Sigmoid colon (tissue), 4 donors: Measurements from ENCODE around the gene MRTFA.

ENCODE experiments used
- CTCF ChIP-seq, 4 experiments: fragments of 450-650 bp in 3 of 4; fragments of 200-600 bp in 1 of 4; IDR thresholded peaks; one replicate each; pipeline ENCODE4 v1.5.1; 2016 to 2019; ENCODE audit warnings: antibody characterized with exemption in 4 of 4, mild to moderate bottlenecking in 3 of 4, moderate library complexity in 2 of 4
- EP300 ChIP-seq, 4 donors: sonication (generic); formaldehyde crosslinking; IDR thresholded peaks; one replicate each; pipeline ENCODE4 v1.6.1; 2017; ENCODE audit warnings: antibody characterized with exemption in 4 of 4
- POLR2A ChIP-seq, 2 donors: fragments of 450-650 bp; IDR thresholded peaks; one replicate each; pipeline ENCODE4 v1.6.1; 2016; ENCODE audit warnings: antibody characterized with exemption in 2 of 2, mild to moderate bottlenecking in 2 of 2, moderate library complexity in 2 of 2

- TF ChIP-seq CTCF (IDR thresholded peaks at IDR 0.05) (no peak), POLR2A (IDR thresholded peaks at IDR 0.05) (no peak), EP300 (IDR thresholded peaks at IDR 0.05) (no peak)
These were observed 167.3 kb downstream of the MRTFA start for GRCh38 chr22:40469181-40469580.
